Small intestine (tissue), 7 donors: ENCODE results near the gene LTBP2. TPM values are rescaled to one million over a fixed set of nuclear protein-coding genes. Genes with fewer than 3 reads are reported as not detected.

Experiments used
- DNase-seq, 2 donors: peaks; one replicate each; pipeline versions ENCODE4 v3.0.0 to v3.0.0-alpha.2; 2013
- FAIRE-seq: peaks from 2 replicates; lab custom pipeline; 2012; peaks lifted over from hg19 to GRCh38; lab: Jason Lieb, UNC
- H3K27ac ChIP-seq, 3 donors: one replicate each; pipeline ENCODE4 v1.5.1; 2013; ENCODE audit warnings: low read length in 2 of 3, mild to moderate bottlenecking in 2 of 3, control low read depth in 1 of 3, inconsistent platforms in 1 of 3, low read depth in 1 of 3, moderate library complexity in 1 of 3
- H3K27me3 ChIP-seq, 3 donors: one replicate each; pipeline ENCODE4 v1.6.1; 2013; ENCODE audit warnings: low read length in 3 of 3, inconsistent platforms in 1 of 3; ENCODE audit not compliant: control insufficient read depth in 3 of 3, insufficient read depth in 3 of 3
- H3K36me3 ChIP-seq, 3 donors: one replicate each; pipeline ENCODE4 v1.6.1; 2013; ENCODE audit warnings: low read length in 3 of 3, inconsistent platforms in 1 of 3, low read depth in 1 of 3, mild to moderate bottlenecking in 1 of 3, moderate library complexity in 1 of 3; ENCODE audit not compliant: control insufficient read depth in 3 of 3, insufficient read depth in 2 of 3
- H3K4me1 ChIP-seq, 3 donors: one replicate each; pipeline ENCODE4 v1.6.1; 2013; ENCODE audit warnings: low read length in 2 of 3, inconsistent platforms in 1 of 3, low read depth in 1 of 3, mild to moderate bottlenecking in 1 of 3, moderate library complexity in 1 of 3; ENCODE audit not compliant: control insufficient read depth in 3 of 3, insufficient read depth in 2 of 3
- H3K4me3 ChIP-seq, 3 donors: one replicate each; pipeline ENCODE4 v1.5.1; 2013; ENCODE audit warnings: low read length in 3 of 3, control low read depth in 1 of 3, inconsistent platforms in 1 of 3, low read depth in 1 of 3, mild to moderate bottlenecking in 1 of 3, moderate library complexity in 1 of 3
- H3K9me3 ChIP-seq, 2 donors: one replicate each; pipeline ENCODE4 v1.6.1; 2013; ENCODE audit warnings: low read depth in 1 of 2, low read length in 1 of 2; ENCODE audit not compliant: control insufficient read depth in 2 of 2, insufficient read depth in 1 of 2
- WGBS, 3 donors: extraction: QIAGEN DNeasy Blood & Tissue Kit; methylation state at CpG; one replicate each; pipeline ENCODE4 v1.1.7; 2013; 5-methylcytosine and 5-hydroxymethylcytosine counted together
- polyA plus RNA-seq, 4 donors: library from polyadenylated mRNA; stranded (reverse) in 3 of 4; unstranded in 1 of 4; fragments of 200-250 nt in 3 of 4; fragments of 120-200 nt in 1 of 4; gene quantifications; one replicate each; pipeline versions ENCODE4 v1.2.1 to v1.2.3, GENCODE V29; 2013
- donor health status: healthy with polysubstance abuse.
- donor health status: control.
- donor health status: control.
- donor health status: Bipolar disorder and iron deficiency.
- donor health status: healthy.

The LTBP2 gene
- polyA plus RNA-seq, 4 donors, result 0.22 to 1.8 (median 1.1) TPM

GRCh38 chr14:74614508-74615495, 2.8 kb upstream of the LTBP2 start:
- Histone ChIP-seq H3K27ac (no peak overlapping the region), H3K36me3 (no peaks in the 10 kb centered on the region), H3K27me3 (peaks cover 8 to 56% (median 8%) of the 10 kb centered on the region in 3 donors), H3K9me3 (no peaks in the 10 kb centered on the region), H3K4me1 (peaks cover 0 to 12% (median 0%) of the 10 kb centered on the region in 3 donors), H3K4me3 (no peak overlapping the region)
- FAIRE-seq, result no peak
- 77 to 86% (median 82%) methylated on average over 8 of the region's 8 CpGs for WGBS, 3 donors
- DNase-seq, result no peak

- FAIRE-seq, result no peak
Measured at GRCh38 chr14:74613211-74613914, 1.3 kb upstream of the LTBP2 start.

GRCh38 chr14:74612350-74613021, 449 bp upstream of the LTBP2 start:
- H3K4me3 ChIP-seq, result peak overlapping the region; percentile 29 to 63 (median 49)
- H3K27me3 ChIP-seq, result peaks cover 8 to 61% (median 8%) of the 10 kb centered on the region in 3 donors
- no peak overlapping the region for H3K27ac ChIP-seq
- peaks cover 0 to 4% (median 0%) of the 10 kb centered on the region in 3 donors for H3K4me1 ChIP-seq
- DNase-seq, result peak; percentile 64 to 89
- no peaks in the 10 kb centered on the region for H3K36me3 ChIP-seq
- no peaks in the 10 kb centered on the region for H3K9me3 ChIP-seq
- 0 to 7% (median 5%) methylated on average over 46 to 69 of the region's 69 CpGs for WGBS, 3 donors
- no peak for FAIRE-seq

More at GRCh38 chr14:74613211-74613914, 1.3 kb upstream of the LTBP2 start:
- Histone ChIP-seq H3K27me3 (peaks cover 8 to 61% (median 8%) of the 10 kb centered on the region in 3 donors), H3K9me3 (no peaks in the 10 kb centered on the region), H3K4me3 (no peak overlapping the region), H3K27ac (no peak overlapping the region), H3K36me3 (no peaks in the 10 kb centered on the region), H3K4me1 (peaks cover 0 to 4% (median 2%) of the 10 kb centered on the region in 3 donors)
- 66 to 70% (median 67%) methylated on average over 16 of the region's 16 CpGs for WGBS, 3 donors
- no peak for DNase-seq

GRCh38 chr14:74610866-74611649, 979 bp downstream of the LTBP2 start:
- H3K36me3 ChIP-seq, result no peaks in the 10 kb centered on the region
- peaks cover 8 to 56% (median 8%) of the 10 kb centered on the region in 3 donors for H3K27me3 ChIP-seq
- no peak for DNase-seq
- peaks cover 0 to 4% (median 0%) of the 10 kb centered on the region in 3 donors for H3K4me1 ChIP-seq
- no peak for FAIRE-seq
- no peak overlapping the region for H3K27ac ChIP-seq
- H3K9me3 ChIP-seq, result no peaks in the 10 kb centered on the region
- WGBS, 3 donors, result 25 to 44% (median 30%) methylated on average over 62 to 65 of the region's 65 CpGs
- peak overlapping the region in 2 of 3 donors; percentile 2 to 63 for H3K4me3 ChIP-seq

- H3K27me3 ChIP-seq, result peaks cover 8 to 49% (median 8%) of the 10 kb centered on the region in 3 donors
- FAIRE-seq (no peak), DNase-seq (no peak)
- H3K4me3 ChIP-seq, result no peak overlapping the region
- 81 to 93% (median 86%) methylated on average over 26 of the region's 26 CpGs for WGBS, 3 donors
- H3K27ac ChIP-seq, result no peak overlapping the region
- peaks cover 0 to 4% (median 0%) of the 10 kb centered on the region in 3 donors for H3K4me1 ChIP-seq
- no peaks in the 10 kb centered on the region for H3K36me3 ChIP-seq
- no peaks in the 10 kb centered on the region for H3K9me3 ChIP-seq
Measured at GRCh38 chr14:74610199-74610865, 1.7 kb downstream of the LTBP2 start.

GRCh38 chr14:74609721-74610120, 2.3 kb downstream of the LTBP2 start:
- no peak for FAIRE-seq
- peaks cover 0 to 4% (median 0%) of the 10 kb centered on the region in 3 donors for H3K4me1 ChIP-seq
- no peak overlapping the region for H3K4me3 ChIP-seq

GRCh38 chr14:74608959-74609611, 3.0 kb downstream of the LTBP2 start:
- peaks cover 8 to 42% (median 8%) of the 10 kb centered on the region in 3 donors for H3K27me3 ChIP-seq
- peak; percentile 76 to 91 for DNase-seq
- H3K4me3 ChIP-seq, result no peak overlapping the region
- H3K4me1 ChIP-seq, result peaks cover 0 to 4% (median 0%) of the 10 kb centered on the region in 3 donors
- H3K36me3 ChIP-seq, result no peaks in the 10 kb centered on the region
- WGBS, 3 donors, result 4 to 38% (median 5%) methylated on average over 4 of the region's 4 CpGs
- no peak overlapping the region for H3K27ac ChIP-seq
- FAIRE-seq, result no peak
- no peaks in the 10 kb centered on the region for H3K9me3 ChIP-seq

More at GRCh38 chr14:74609721-74610120, 2.3 kb downstream of the LTBP2 start:
- Histone ChIP-seq H3K27me3 (peaks cover 8 to 46% (median 8%) of the 10 kb centered on the region in 3 donors), H3K9me3 (no peaks in the 10 kb centered on the region), H3K27ac (no peak overlapping the region), H3K36me3 (no peaks in the 10 kb centered on the region)
- 31 to 59% (median 45%) methylated on average over 4 of the region's 4 CpGs for WGBS, 3 donors
- no peak for DNase-seq
